Effector memory CD4-positive, alpha-beta T cell (primary cell): ENCODE measurements around the gene THBD.
"Not testable (repeated sequence)": the region's sequence is repeated elsewhere in the genome, so short reads cannot be mapped to it uniquely, and the experiment has no call there.

Source experiments
- DNase-seq, 3 donors: peaks; one replicate each; pipeline ENCODE4 v3.0.0-alpha.2; 2020
- H3K27ac ChIP-seq: 2 replicates; pipeline ENCODE4 v1.7.0; 2013; ENCODE audit warnings: mild to moderate bottlenecking, low read length, moderate library complexity; ENCODE audit not compliant: insufficient read depth, poor library complexity, severe bottlenecking
- H3K27me3 ChIP-seq: replicated peaks from 2 replicates; pipeline ENCODE4 v1.7.0; 2013; ENCODE audit warnings: mild to moderate bottlenecking, low read length; ENCODE audit not compliant: insufficient read depth, control insufficient read depth, poor library complexity, severe bottlenecking
- H3K36me3 ChIP-seq: 2 replicates; pipeline ENCODE4 v1.7.0; 2013; ENCODE audit warnings: mild to moderate bottlenecking, low read length, moderate library complexity; ENCODE audit not compliant: control insufficient read depth, insufficient read depth
- H3K4me1 ChIP-seq: 2 replicates; pipeline ENCODE4 v1.7.0; 2013; ENCODE audit warnings: low read length, mild to moderate bottlenecking; ENCODE audit not compliant: control insufficient read depth, insufficient read depth, poor library complexity, severe bottlenecking
- H3K4me3 ChIP-seq: 2 replicates; pipeline ENCODE4 v1.7.0; 2013; ENCODE audit warnings: low read length, low read depth, mild to moderate bottlenecking; ENCODE audit not compliant: insufficient read depth, poor library complexity, severe bottlenecking
- H3K9me3 ChIP-seq: 2 replicates; pipeline ENCODE4 v1.7.0; 2013; ENCODE audit warnings: mild to moderate bottlenecking, low read length, moderate library complexity; ENCODE audit not compliant: control insufficient read depth

Gene THBD

GRCh38 chr20:23027721-23028120, 21.8 kb downstream of the THBD start:
- Histone ChIP-seq H3K27ac (no peak overlapping the region), H3K4me3 (no peak overlapping the region), H3K36me3 (no peaks in the 10 kb centered on the region), H3K4me1 (no peaks in the 10 kb centered on the region), H3K27me3 (no peaks in the 10 kb centered on the region), H3K9me3 (no peaks in the 10 kb centered on the region)
- no peak for DNase-seq

GRCh38 chr20:23025503-23025902, 24.0 kb downstream of the THBD start:
- not testable (repeated sequence) for H3K36me3 ChIP-seq, H3K27ac ChIP-seq, DNase-seq, H3K4me3 ChIP-seq, H3K9me3 ChIP-seq, H3K4me1 ChIP-seq, H3K27me3 ChIP-seq

- Histone ChIP-seq H3K27me3 (no peaks in the 10 kb centered on the region), H3K4me3 (no peak overlapping the region), H3K36me3 (no peaks in the 10 kb centered on the region), H3K9me3 (no peaks in the 10 kb centered on the region), H3K27ac (no peak overlapping the region), H3K4me1 (no peaks in the 10 kb centered on the region)
- no peak for DNase-seq
Measured at GRCh38 chr20:23024701-23025100, 24.8 kb downstream of the THBD start.

GRCh38 chr20:23023621-23024177, 25.8 kb downstream of the THBD start:
- H3K27ac ChIP-seq: no peak overlapping the region
- no peak overlapping the region for H3K4me3 ChIP-seq
- no peaks in the 10 kb centered on the region for H3K36me3 ChIP-seq
- no peak for DNase-seq
- no peaks in the 10 kb centered on the region for H3K9me3 ChIP-seq
- no peaks in the 10 kb centered on the region for H3K27me3 ChIP-seq
- H3K4me1 ChIP-seq: no peaks in the 10 kb centered on the region

- no peaks in the 10 kb centered on the region for H3K27me3 ChIP-seq
- H3K9me3 ChIP-seq: no peaks in the 10 kb centered on the region
- H3K36me3 ChIP-seq: no peaks in the 10 kb centered on the region
- no peak for DNase-seq
- no peak overlapping the region for H3K4me3 ChIP-seq
- no peak overlapping the region for H3K27ac ChIP-seq
- H3K4me1 ChIP-seq: no peaks in the 10 kb centered on the region
Measured at GRCh38 chr20:23022849-23023248, 26.6 kb downstream of the THBD start.

- H3K27me3 ChIP-seq: no peaks in the 10 kb centered on the region
- no peaks in the 10 kb centered on the region for H3K4me1 ChIP-seq
- H3K4me3 ChIP-seq: no peak overlapping the region
- no peak overlapping the region for H3K27ac ChIP-seq
- no peaks in the 10 kb centered on the region for H3K9me3 ChIP-seq
- no peaks in the 10 kb centered on the region for H3K36me3 ChIP-seq
- no peak for DNase-seq
Measured at GRCh38 chr20:23021951-23022350, 27.5 kb downstream of the THBD start.

GRCh38 chr20:23021541-23021940, 27.9 kb downstream of the THBD start:
- Histone ChIP-seq H3K4me3 (no peak overlapping the region), H3K27me3 (no peaks in the 10 kb centered on the region), H3K36me3 (no peaks in the 10 kb centered on the region), H3K27ac (no peak overlapping the region), H3K4me1 (no peaks in the 10 kb centered on the region), H3K9me3 (no peaks in the 10 kb centered on the region)
- no peak for DNase-seq

GRCh38 chr20:23020230-23021018, 29.0 kb downstream of the THBD start:
- no peaks in the 10 kb centered on the region for H3K9me3 ChIP-seq
- no peaks in the 10 kb centered on the region for H3K4me1 ChIP-seq
- no peak for DNase-seq
- H3K27me3 ChIP-seq: no peaks in the 10 kb centered on the region
- H3K27ac ChIP-seq: no peak overlapping the region
- H3K4me3 ChIP-seq: no peak overlapping the region
- H3K36me3 ChIP-seq: no peaks in the 10 kb centered on the region

- no peak overlapping the region for H3K4me3 ChIP-seq
- no peaks in the 10 kb centered on the region for H3K9me3 ChIP-seq
- no peaks in the 10 kb centered on the region for H3K36me3 ChIP-seq
- H3K27ac ChIP-seq: no peak overlapping the region
- DNase-seq: no peak
- H3K27me3 ChIP-seq: no peaks in the 10 kb centered on the region
- no peaks in the 10 kb centered on the region for H3K4me1 ChIP-seq
Measured at GRCh38 chr20:23019403-23019802, 30.1 kb downstream of the THBD start.

- no peaks in the 10 kb centered on the region for H3K4me1 ChIP-seq
- no peak overlapping the region for H3K4me3 ChIP-seq
- H3K9me3 ChIP-seq: no peaks in the 10 kb centered on the region
- H3K27ac ChIP-seq: no peak overlapping the region
- DNase-seq: no peak
- no peaks in the 10 kb centered on the region for H3K27me3 ChIP-seq
- no peaks in the 10 kb centered on the region for H3K36me3 ChIP-seq
Measured at GRCh38 chr20:23018941-23019340, 30.5 kb downstream of the THBD start.
